Testis (tissue), 2 donors: ENCODE measurements around the gene PNMA8C.
A peak's percentile ranks its signal among the peaks of the same experiment; 100 is the strongest.

ENCODE experiments used
- POLR2A ChIP-seq: fragments of 450-650 bp; IDR thresholded peaks from one replicate; pipeline ENCODE4 v1.6.1; 2017; ENCODE audit warnings: antibody characterized with exemption, mild to moderate bottlenecking, moderate library complexity
- TF ChIP-seq, protein P1 (sequence below), 3 experiments: fragments of 450-650 bp in 2 of 3; fragments of 200-600 bp in 1 of 3; sonication (generic) in 1 of 3; IDR thresholded peaks; one replicate each; pipeline ENCODE4 v1.5.1; 2016 to 2019; ENCODE audit warnings: antibody characterized with exemption in 3 of 3, mild to moderate bottlenecking in 2 of 3, moderate library complexity in 1 of 3

DNA sequence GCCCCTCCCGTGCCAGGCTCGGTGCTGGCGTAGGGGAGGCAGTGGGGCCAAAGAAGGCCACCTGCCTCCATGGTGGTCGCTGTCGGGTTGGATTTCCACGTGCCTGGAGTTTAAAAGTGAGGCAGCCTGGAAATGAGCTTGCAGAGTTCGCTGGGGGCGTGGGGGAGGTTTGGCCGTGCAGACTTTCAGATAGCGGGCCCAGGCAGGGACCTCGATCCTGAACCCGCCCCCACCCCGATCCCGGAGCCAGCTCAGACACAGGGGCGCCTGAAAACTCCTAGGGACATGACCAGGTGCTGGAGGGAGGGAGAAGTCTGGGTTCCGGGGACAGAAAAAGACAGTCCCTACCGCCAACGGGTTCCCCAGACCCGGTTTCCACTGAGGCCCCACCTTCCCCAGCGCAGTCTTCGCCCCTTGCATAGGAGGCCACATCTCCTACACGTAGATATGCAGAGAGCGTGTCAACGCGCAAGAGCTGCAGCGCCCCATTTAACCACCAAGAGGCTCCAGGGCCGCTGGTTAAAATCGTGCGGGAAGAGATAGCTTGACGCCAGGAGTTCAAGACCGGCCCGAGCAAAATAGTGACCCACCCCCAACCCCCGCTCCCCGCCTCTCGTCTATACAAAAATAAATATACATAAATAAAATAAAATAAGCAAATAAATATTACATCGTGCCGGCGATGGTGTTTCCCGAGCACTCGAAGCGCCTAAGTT is 23.8 kb downstream of the PNMA8C start:
- TF ChIP-seq, protein P1, sequence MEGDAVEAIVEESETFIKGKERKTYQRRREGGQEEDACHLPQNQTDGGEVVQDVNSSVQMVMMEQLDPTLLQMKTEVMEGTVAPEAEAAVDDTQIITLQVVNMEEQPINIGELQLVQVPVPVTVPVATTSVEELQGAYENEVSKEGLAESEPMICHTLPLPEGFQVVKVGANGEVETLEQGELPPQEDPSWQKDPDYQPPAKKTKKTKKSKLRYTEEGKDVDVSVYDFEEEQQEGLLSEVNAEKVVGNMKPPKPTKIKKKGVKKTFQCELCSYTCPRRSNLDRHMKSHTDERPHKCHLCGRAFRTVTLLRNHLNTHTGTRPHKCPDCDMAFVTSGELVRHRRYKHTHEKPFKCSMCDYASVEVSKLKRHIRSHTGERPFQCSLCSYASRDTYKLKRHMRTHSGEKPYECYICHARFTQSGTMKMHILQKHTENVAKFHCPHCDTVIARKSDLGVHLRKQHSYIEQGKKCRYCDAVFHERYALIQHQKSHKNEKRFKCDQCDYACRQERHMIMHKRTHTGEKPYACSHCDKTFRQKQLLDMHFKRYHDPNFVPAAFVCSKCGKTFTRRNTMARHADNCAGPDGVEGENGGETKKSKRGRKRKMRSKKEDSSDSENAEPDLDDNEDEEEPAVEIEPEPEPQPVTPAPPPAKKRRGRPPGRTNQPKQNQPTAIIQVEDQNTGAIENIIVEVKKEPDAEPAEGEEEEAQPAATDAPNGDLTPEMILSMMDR (IDR thresholded peaks at IDR 0.05): peak in 1 of 3 experiments; percentile 16
- TF ChIP-seq POLR2A: no peak
